Dermis microvascular lymphatic vessel endothelial cell (primary cell): ENCODE results near the gene COL18A1. TPM values are rescaled to one million over a fixed set of nuclear protein-coding genes. Genes with fewer than 3 reads are reported as not detected.
"Not testable (repeated sequence)": the region's sequence is repeated elsewhere in the genome, so short reads cannot be mapped to it uniquely, and the experiment has no call there.

Experiments
- DNase-seq, 2 donors: peaks; one replicate each; pipeline versions ENCODE4 v3.0.0 to v3.0.0-alpha.2; 2010; ENCODE audit warnings: low read depth in 2 of 2
- total RNA-seq: library from RNA; depleted of rRNA; stranded (reverse); fragments of >200 nt; gene quantifications from 2 replicates; pipeline ENCODE4 v1.2.1, GENCODE V29; 2014

Gene COL18A1
- total RNA-seq, 1 donor from 2014 or later = 170 TPM

- DNase-seq = peak in 1 of 2 donors; percentile 29
Measured at GRCh38 chr21:45517249-45518065, 112.5 kb downstream of the COL18A1 start.

DNA sequence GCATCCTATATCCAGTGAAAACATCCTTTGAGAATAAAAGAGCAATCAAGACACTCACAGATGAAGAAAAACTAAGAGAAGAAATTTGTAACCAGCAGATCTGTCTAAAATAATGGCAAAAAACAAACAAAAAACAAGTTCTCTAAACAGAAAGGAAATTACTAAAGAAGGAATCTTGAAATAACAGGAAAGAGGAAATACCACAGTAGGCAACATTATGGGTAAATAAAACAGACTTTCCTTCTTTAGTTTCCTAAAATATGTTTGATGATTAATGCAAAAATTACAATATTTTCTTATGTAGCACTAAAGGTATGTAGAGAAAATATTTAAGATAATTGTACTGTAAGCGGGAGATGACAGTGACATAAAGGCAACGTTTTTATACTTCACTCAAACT is 113.8 kb downstream of the COL18A1 start:
- peak in 1 of 2 donors; percentile 27 for DNase-seq

- no peak for DNase-seq
Measured at GRCh38 chr21:45519182-45519581, 114.2 kb downstream of the COL18A1 start.

DNA sequence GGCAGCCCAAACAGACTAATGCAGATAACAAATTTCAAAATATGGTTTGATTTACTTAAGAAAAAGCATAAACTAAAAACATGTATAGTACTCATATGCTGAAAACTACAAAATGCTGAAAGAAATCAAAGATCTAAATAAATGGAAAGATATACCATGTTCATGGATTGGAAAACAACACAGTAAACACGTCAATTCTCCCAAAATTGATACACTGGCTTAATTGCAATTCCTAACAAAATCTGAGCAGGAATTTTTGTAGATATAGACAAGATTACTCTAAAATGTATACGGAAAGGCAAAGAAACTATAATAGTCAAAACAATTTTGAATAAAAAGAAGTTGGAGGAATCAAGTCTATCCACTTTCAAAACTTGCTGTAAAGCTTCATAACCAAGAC is 116.3 kb downstream of the COL18A1 start:
- no peak for DNase-seq

GRCh38 chr21:45522381-45522780 is 117.4 kb downstream of the COL18A1 start:
- no peak for DNase-seq

DNA sequence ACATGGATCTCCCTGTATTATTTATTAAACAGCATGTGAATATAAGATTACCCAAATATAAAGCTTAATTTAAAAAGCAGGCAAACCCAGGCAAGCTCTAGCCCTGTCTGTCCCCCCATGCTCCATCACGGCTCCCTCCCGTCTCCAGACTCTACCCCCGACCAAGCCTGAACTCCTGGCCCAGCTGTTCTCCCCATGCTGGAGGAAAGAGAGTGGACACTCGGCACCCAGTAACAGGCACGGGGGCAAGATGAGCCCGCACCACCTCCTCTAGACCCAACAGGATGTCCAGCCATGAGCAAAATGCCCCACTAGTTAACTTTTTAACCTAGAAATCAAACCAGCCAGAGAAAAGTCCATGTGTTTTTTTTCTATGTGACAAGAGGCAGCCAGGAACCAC is 118.0 kb downstream of the COL18A1 start:
- DNase-seq = no peak

DNA sequence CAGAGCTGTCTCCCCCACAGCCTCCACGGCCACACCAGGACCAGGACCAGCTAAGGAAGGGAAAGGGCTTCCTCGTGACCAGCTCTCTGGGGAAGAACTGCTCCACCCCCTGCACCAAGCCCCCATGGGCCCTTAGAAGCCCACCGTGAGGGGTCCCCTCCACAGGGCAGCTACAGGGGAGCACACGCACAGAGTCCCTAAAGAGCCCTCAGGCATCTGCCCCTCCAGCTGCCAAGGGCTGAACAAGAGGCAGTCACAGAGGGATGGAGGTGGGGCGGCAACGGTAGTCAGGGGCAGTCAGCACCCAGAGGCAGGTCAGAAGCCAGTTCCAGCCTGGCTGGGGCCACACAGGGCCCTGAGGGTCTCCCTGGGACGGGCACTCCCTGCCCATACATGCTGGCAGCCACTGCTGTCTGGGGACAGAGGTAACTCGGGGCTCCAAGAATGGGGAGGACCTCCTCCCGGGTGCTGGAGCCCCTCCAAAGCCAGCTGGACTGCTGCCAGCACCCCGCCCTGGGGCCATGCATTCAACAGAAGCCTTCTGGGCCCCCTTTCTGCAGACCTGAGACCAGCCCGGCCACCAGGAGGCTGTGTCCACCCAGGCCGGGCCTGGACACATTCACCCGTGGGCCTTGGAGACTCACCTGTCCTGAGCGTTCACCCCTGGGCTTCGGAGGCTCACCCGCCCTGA is 118.6 kb downstream of the COL18A1 start:
- no peak for DNase-seq

GRCh38 chr21:45524756-45525152 is 119.8 kb downstream of the COL18A1 start:
- no peak for DNase-seq

DNA sequence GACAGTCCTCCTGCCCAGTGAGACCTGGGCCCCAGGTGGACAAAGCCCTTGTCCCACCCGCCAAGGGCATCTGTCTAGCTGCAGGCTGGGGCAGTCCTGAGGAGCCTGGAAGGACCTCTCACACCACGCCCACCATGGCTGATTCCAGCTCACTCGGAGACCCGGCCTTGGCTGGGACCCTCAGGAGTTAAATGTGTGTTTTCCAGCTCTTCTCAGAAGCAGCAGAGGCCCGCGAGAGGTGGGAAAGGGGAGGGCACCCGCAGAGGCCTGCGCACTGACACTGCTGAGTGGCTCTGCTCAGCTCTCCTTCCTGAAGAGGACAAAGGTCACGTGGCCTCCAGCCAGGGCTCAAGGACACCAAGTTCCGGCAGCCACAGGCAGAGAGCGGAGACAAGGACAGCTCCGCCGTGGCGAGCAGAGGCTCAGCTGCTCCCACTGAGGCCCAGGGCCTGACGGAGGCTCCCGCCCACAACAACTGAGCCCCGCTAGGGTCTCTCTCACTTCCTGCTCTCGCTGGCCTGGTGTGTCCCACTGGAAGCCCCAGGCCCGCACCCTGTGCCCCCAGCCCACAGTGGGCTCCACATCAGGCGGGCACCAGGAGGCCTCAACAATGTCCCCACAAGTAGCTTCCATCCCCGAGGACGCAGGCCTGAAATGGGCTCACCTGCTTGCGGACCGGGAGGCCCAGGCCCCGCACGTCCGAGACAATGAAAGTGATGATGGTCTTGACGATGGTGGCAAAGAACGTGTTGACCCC is 120.4 kb downstream of the COL18A1 start:
- DNase-seq = peak; percentile 12 to 15

- no peak for DNase-seq
Measured at GRCh38 chr21:45525910-45526306, 120.9 kb downstream of the COL18A1 start.

GRCh38 chr21:45527151-45527999 is 122.4 kb downstream of the COL18A1 start:
- not testable (repeated sequence) for DNase-seq

GRCh38 chr21:45528028-45528705 is 123.2 kb downstream of the COL18A1 start:
- DNase-seq = no peak

DNA sequence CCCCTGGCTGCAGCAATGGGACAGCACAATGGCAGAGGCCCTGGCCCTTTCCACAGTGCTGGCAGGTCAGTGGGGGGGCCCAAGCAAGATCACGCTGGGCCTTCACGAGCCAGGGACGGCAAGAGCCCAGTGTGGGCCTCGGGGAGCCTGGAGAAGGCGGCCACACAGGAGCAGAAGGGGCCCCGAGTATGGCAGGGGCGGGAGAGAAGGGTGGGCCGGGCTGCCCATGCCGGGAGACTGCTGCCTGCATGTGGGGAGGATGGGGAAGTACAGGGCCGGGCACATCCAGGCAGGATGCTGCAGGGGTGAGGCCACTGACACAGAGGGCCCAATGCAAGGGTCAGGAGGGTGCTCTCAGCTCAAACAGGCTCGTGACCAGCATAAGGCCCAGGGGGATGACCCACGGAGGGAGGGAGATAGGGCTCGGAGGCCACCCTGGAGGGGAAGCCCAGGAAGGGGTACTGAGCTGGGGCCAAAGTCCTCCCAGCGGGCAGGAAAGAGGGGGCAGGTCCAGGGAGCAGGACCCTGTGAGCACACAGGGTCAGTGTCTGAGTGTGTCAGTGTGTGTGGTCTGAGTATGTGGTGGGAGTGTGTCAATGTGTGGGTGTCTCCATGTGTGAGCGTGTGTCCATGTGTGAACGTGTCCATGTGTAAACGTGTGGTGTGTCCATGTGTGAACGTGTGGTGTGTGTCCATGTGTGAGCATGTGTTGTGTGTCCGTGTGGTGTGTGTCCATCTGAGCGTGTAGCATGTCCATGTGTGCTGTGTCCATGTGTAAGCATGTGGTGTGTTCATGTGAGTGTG is 124.2 kb downstream of the COL18A1 start:
- DNase-seq = no peak

DNA sequence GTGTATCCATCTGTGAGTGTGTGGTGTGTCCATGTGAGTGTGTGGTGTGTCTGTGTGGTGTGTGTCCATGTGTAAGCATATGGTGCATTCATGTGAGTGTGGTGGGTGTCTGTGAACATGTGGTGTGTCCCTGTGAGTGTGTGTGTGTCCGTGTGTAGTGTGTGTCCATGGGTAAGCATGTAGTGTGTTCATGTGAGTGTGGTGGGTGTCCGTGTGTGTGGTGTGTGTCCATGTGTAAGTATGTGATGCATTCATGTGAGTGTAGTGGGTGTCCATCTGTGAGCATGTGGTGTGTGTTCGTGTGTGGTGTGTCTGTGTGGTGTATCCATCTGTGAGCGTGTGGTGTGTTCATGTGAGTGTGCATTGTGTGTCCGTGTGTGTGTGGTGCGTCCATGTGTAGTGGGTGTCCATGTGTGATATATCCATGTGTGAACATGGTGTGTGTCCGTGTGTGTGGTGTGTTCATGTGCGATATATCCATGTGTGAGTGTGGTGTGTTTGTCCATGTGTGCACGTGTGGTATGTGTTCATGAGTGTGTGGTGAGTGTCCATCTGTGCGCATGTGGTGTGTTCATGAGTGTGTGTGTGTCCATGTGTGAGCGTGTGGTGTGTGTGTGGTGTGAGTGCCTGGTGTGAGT is 124.9 kb downstream of the COL18A1 start:
- no peak for DNase-seq

DNA sequence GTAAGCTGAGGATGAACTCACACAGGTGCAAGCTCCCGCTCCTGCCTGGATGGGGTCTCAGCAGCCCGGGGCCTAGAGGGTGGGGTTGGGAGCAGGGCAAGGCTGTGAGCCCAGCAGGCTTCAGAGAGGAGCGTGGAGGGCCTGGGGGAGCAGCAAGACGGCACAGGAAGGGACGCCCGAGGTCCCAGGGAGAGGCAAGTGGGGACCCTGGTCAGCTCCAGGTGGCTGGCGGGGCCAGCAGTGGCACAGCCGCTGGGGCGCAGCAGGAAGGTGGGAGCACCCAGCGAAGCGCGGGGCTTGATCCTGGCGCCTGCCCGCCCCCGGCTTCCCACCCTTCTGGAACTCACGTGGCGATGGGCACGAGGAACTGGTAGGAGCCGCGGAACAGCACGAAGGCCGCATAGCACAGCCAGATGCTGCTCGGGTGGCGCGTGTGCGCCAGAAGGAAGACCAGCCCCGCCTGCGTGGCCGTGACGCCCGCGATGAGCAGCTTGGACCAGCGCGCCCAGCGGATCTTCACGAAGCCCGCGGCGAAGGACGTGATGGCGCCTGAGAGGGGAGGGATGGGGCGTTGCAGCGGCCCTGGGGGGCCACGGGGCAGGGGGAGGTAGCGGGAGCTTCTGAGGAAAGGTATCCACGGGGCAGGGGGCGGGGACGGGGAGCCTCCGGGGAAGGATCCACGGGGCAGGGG is 125.6 kb downstream of the COL18A1 start:
- no peak for DNase-seq

DNA sequence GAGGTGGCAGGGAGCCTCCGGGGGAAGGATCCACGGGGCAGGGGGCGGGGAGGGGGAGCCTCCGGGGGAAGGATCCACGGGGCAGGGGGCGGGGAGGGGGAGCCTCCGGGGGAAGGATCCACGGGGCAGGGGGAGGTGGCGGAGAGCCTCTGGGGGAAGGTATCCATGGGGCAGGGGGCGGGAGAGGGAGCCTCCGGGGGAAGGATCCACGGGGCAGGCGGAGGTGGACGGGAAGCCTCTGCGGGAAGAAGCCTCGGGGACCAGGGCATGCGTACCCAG is 126.1 kb downstream of the COL18A1 start:
- not testable (repeated sequence) for DNase-seq

- no peak for DNase-seq
Measured at GRCh38 chr21:45531393-45532215, 126.6 kb downstream of the COL18A1 start.

DNA sequence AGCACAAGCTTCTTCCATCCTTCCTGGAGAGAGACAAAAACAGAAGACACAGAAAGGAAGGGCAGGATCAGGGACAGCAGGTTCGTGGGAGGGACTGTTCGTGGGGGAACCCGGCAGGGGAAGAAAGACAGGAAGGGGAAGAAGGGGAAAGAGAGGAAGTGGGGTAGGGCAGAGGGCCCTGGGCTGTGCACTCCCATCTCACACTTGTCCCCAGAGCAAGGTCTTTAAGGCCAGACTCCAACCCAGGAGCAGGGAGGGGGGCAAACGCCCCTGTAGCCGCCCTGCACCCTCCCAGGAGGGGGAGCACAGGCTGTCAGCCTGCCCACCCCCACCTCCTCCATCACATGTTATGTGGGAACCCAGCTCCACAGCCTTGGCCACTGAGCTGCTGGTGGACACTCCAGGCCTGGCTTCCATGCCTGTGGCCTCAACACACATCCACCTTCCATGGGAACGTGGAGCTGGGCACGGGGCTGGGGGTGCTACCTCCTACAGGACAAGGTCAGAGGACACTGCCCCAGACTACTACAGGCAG is 127.9 kb downstream of the COL18A1 start:
- no peak for DNase-seq
